Measurements from ENCODE around the gene TLK1. TPM values are rescaled to one million over a fixed set of nuclear protein-coding genes. Genes with fewer than 3 reads are reported as not detected.

TLK1 gene
- total and polyA plus RNA-seq, 2 of the 4 experiments (the other 2 are of a cell fraction): 7.3 to 12.5 TPM

DNA sequence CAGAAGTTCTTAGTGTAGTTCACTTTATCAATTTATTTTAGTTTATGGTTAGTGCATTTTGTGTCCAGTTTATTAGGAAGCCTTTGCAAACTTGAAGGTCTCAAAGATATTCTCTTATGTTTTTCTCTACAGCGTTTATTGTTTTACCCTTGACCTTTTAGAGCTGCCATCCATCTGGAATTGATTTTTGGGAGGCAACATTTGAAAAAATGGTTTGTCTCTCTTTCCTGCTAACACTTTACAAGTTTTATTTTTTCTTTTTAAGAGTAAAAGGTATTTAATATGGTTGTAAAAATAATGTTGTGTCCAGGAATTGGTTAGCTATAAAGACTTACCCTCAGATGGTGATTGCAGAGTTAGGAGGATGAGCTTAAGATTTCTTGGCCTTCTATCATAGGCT is 217.7 kb downstream of the TLK1 start:
- Histone ChIP-seq H3K27me3 (ENCODE audit: control insufficient read depth, insufficient read depth, low read length) (no peaks in the 10 kb centered on the region), H3K18ac (ENCODE audit: low read depth, low read length) (no peak overlapping the region), H2AFZ (replicated peaks; ENCODE audit: low read length, poor library complexity) (no peak overlapping the region), H3K4me3 (ENCODE audit: insufficient read depth, low read depth, low read length) (no peak overlapping the region), H3K36me3 (ENCODE audit: control insufficient read depth, insufficient read depth, low read length) (0 out of 2 replicates have a peak, but pooled peaks cover 2% of the 10 kb centered on the region), H3K4ac (ENCODE audit: low read depth, low read length) (no peak overlapping the region), H3K4me2 (ENCODE audit: low read depth, low read length) (no peak overlapping the region), H4K91ac (ENCODE audit: insufficient read depth, low read depth, low read length) (no peak overlapping the region), H3K14ac (replicated peaks; ENCODE audit: low read depth, low read length) (no peak overlapping the region), H2BK120ac (ENCODE audit: low read depth, low read length) (no peak overlapping the region), H4K5ac (ENCODE audit: low read depth, low read length) (no peak overlapping the region), H2AK9ac (replicated peaks; ENCODE audit: low read depth, low read length, poor library complexity) (no peak overlapping the region), H2BK20ac (ENCODE audit: low read depth, low read length) (no peak overlapping the region), H3K9me3 (ENCODE audit: control insufficient read depth, insufficient read depth, low read length) (no peaks in the 10 kb centered on the region), H2AK5ac (ENCODE audit: low read depth, low read length) (no peak overlapping the region), H3K27ac (ENCODE audit: insufficient read depth, low read length) (no peak overlapping the region), H3K23ac (ENCODE audit: low read depth, low read length) (no peak overlapping the region), H3K79me1 (ENCODE audit: low read depth in 1 of 2, low read length in 2 of 2) (peaks cover 0 to 45% of the 10 kb centered on the region in 2 experiments; a peak in 3 of 4 replicates), H3K9ac (ENCODE audit: low read depth, low read length) (no peak overlapping the region), H4K8ac (ENCODE audit: low read depth in 2 of 2, low read length in 2 of 2) (no peak overlapping the region), H3K9me1 (ENCODE audit: insufficient read depth, low read length) (peaks cover 3% of the 10 kb centered on the region), H2BK15ac (ENCODE audit: low read depth, low read length) (no peak overlapping the region), H4K20me1 (ENCODE audit: insufficient read depth, low read length) (peaks cover 98% of the 10 kb centered on the region), H2BK5ac (ENCODE audit: low read depth, low read length, poor library complexity, severe bottlenecking) (no peak overlapping the region), H3K4me1 (ENCODE audit: control insufficient read depth, insufficient read depth, low read length) (peaks cover 4% of the 10 kb centered on the region; the same call in 1 of the 2 replicates), H3K56ac (ENCODE audit: extremely low read depth, insufficient read depth, low read length) (no peak overlapping the region)
- DNase-seq (no peak), ATAC-seq (ENCODE audit: low read depth) (no peak)
- CTCF ChIA-PET: no interaction called here
- POLR2A ChIA-PET (ENCODE audit: unreplicated experiment): no interaction called here
- in situ Hi-C loops (cut with MboI; ENCODE audit: low sequenced_read_pairs) (loop anchor here (25.0 kb wide), 1 partner anchor 1131 kb away; the partner anchor contains the start of gene METTL5), intact Hi-C loops (cut with micrococcal nuclease) (no loop called here), dilution Hi-C loops (cut with HindIII; ENCODE audit: low sequenced_read_pairs, unreplicated experiment) (no loop called here)
- no peak for TF ChIP-seq CHD1 (IDR thresholded peaks at IDR 0.05; ENCODE audit: low read depth, low read length)
- TF ChIP-seq, protein P1, sequence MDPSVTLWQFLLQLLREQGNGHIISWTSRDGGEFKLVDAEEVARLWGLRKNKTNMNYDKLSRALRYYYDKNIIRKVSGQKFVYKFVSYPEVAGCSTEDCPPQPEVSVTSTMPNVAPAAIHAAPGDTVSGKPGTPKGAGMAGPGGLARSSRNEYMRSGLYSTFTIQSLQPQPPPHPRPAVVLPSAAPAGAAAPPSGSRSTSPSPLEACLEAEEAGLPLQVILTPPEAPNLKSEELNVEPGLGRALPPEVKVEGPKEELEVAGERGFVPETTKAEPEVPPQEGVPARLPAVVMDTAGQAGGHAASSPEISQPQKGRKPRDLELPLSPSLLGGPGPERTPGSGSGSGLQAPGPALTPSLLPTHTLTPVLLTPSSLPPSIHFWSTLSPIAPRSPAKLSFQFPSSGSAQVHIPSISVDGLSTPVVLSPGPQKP (IDR thresholded peaks at IDR 0.05; ENCODE audit: borderline replicate concordance, low read depth, low read length): no peak
- TF ChIP-seq CEBPB (IDR thresholded peaks at IDR 0.05; ENCODE audit: low read depth, low read length): no peak
- no peak for TF ChIP-seq RAD21 (IDR thresholded peaks at IDR 0.05; ENCODE audit: low read length)
- TF ChIP-seq, protein P2, sequence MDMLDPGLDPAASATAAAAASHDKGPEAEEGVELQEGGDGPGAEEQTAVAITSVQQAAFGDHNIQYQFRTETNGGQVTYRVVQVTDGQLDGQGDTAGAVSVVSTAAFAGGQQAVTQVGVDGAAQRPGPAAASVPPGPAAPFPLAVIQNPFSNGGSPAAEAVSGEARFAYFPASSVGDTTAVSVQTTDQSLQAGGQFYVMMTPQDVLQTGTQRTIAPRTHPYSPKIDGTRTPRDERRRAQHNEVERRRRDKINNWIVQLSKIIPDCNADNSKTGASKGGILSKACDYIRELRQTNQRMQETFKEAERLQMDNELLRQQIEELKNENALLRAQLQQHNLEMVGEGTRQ (IDR thresholded peaks at IDR 0.05; ENCODE audit: low read depth, low read length): no peak
- no peak for TF ChIP-seq POLR2A (IDR thresholded peaks at IDR 0.05; ENCODE audit: low read depth, low read length)
- no peak for TF ChIP-seq NFE2L2 (IDR thresholded peaks at IDR 0.05; ENCODE audit: low read depth, low read length)
- no peak for TF ChIP-seq SMC3 (IDR thresholded peaks at IDR 0.05; ENCODE audit: low read depth, low read length)
- TF ChIP-seq RCOR1 (IDR thresholded peaks at IDR 0.05; ENCODE audit: insufficient replicate concordance, low read length): no peak
- no peak for TF ChIP-seq MAZ (IDR thresholded peaks at IDR 0.05; ENCODE audit: borderline replicate concordance, low read depth, low read length)
- TF ChIP-seq RFX5 (IDR thresholded peaks at IDR 0.05; ENCODE audit: low read depth, low read length): no peak
- TF ChIP-seq, protein P3, sequence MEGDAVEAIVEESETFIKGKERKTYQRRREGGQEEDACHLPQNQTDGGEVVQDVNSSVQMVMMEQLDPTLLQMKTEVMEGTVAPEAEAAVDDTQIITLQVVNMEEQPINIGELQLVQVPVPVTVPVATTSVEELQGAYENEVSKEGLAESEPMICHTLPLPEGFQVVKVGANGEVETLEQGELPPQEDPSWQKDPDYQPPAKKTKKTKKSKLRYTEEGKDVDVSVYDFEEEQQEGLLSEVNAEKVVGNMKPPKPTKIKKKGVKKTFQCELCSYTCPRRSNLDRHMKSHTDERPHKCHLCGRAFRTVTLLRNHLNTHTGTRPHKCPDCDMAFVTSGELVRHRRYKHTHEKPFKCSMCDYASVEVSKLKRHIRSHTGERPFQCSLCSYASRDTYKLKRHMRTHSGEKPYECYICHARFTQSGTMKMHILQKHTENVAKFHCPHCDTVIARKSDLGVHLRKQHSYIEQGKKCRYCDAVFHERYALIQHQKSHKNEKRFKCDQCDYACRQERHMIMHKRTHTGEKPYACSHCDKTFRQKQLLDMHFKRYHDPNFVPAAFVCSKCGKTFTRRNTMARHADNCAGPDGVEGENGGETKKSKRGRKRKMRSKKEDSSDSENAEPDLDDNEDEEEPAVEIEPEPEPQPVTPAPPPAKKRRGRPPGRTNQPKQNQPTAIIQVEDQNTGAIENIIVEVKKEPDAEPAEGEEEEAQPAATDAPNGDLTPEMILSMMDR (conservative IDR thresholded peaks at IDR 0.05; ENCODE audit: low read depth, low read length): no peak
- no peak for TF ChIP-seq FOS (IDR thresholded peaks at IDR 0.05; ENCODE audit: low read depth, low read length)
- TF ChIP-seq MXI1 (IDR thresholded peaks at IDR 0.05; ENCODE audit: borderline replicate concordance, low read depth, low read length): no peak
- no peak for TF ChIP-seq MAFK (IDR thresholded peaks at IDR 0.05; ENCODE audit: low read depth, low read length)
- TF ChIP-seq BHLHE40 (IDR thresholded peaks at IDR 0.05; ENCODE audit: low read depth, low read length): no peak
- no CpG with 5 or more reads among the region's 1 CpG for WGBS, 2 experiments (ENCODE audit: extremely low coverage in 2 of 2, insufficient read length in 1 of 2)
- BruUV-seq (replicated peaks): no TSS peak
